HAP-1 (cell line): ENCODE data around the gene EWSR1.
"Not testable (repeated sequence)": the region's sequence is repeated elsewhere in the genome, so short reads cannot be mapped to it uniquely, and the experiment has no call there.

Experiments used
- DNase-seq, 2 experiments: peaks; one replicate each; pipeline ENCODE4 v3.0.0-alpha.2; 2016 to 2020; ENCODE audit warnings: low spot score in 2 of 2
- H3K27me3 ChIP-seq: fragments of 250-450 bp; sonication (Bioruptor Pico); 2 replicates; pipeline ENCODE4 v1.5.1; 2020; ENCODE audit warnings: low read depth, mild to moderate bottlenecking, moderate library complexity
- H3K36me3 ChIP-seq: fragments of 250-450 bp; sonication (Bioruptor Pico); replicated peaks from 2 replicates; pipeline ENCODE4 v1.5.1; 2020; ENCODE audit warnings: mild to moderate bottlenecking
- H3K4me1 ChIP-seq: fragments of 250-450 bp; sonication (Bioruptor Pico); 2 replicates; pipeline ENCODE4 v1.5.1; 2020; ENCODE audit warnings: mild to moderate bottlenecking
- H3K4me3 ChIP-seq: fragments of 250-450 bp; sonication (Bioruptor Pico); 2 replicates; pipeline ENCODE4 v1.5.1; 2020; ENCODE audit warnings: mild to moderate bottlenecking, moderate library complexity
- H3K9me3 ChIP-seq: fragments of 250-450 bp; sonication (Bioruptor Pico); 2 replicates; pipeline ENCODE4 v1.5.1; 2020; ENCODE audit warnings: mild to moderate bottlenecking, moderate library complexity
- in situ Hi-C: fragments of 300-500 bp; cut with MboI; formaldehyde crosslinking; loops from 3 replicates; pipeline ENCODE4 v1.14.3; 2020; ENCODE audit warnings: low sequenced_read_pairs, inconsistent platforms, mixed read lengths

Gene EWSR1

DNA sequence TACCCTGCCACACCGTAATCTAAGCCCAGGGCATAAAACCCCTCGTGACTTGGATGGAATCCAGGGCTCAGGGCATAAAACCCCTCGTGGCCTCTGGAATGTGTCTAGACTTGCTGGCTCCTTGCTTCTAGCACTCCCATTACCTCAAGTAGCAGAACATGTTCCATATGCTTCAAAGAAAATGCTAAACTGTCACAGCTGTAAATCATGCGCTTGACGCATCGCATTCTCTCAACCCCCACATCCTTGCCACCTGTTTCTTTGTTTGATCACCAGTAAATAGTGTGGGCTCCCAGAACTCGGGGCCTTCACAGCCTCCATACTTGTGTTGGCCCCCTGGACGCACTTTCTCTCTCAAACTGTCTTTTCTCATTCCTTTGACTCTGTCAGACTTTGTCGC, 27.6 kb upstream of the EWSR1 start:
- in situ Hi-C loops, result not testable (repeated sequence)

DNA sequence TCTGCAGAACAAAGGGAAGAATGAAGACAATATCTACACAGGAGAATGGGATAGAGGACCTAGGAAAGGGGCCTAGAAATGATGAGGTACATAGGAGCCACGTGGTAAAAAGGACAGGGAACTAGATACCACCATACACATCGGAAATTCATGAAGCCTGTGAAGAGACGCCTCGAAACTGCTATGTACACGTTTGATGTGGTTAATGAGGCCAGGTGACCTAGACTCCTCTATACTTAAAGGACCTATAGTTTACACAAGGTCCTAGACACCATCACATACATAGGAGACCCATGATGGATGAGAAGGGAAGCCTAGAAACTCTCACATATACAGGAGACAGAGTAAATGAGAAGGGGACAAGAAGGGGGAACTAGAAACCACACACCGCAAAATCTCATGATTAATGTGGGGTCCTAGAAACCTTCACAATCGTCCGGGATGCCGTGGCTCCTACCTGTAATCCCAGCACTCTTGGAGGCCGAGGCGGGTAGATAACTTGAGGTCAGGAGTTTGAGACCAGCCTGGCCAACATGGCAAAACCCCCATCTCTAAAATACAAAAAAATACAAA, 24.1 kb upstream of the EWSR1 start:
- no peak overlapping the region for H3K4me3 ChIP-seq
- in situ Hi-C loops, result no loop called here
- DNase-seq, result no peak
- peaks cover 2% of the 10 kb centered on the region; the same call in 1 of the 2 replicates for H3K9me3 ChIP-seq
- H3K4me1 ChIP-seq, result no peaks in the 10 kb centered on the region
- H3K27me3 ChIP-seq, result no peaks in the 10 kb centered on the region
- no peaks in the 10 kb centered on the region for H3K36me3 ChIP-seq

More for the DNA sequence above, 27.6 kb upstream of the EWSR1 start:
- not testable (repeated sequence) for H3K4me3 ChIP-seq, H3K27me3 ChIP-seq, H3K4me1 ChIP-seq, DNase-seq, H3K9me3 ChIP-seq, H3K36me3 ChIP-seq

DNA sequence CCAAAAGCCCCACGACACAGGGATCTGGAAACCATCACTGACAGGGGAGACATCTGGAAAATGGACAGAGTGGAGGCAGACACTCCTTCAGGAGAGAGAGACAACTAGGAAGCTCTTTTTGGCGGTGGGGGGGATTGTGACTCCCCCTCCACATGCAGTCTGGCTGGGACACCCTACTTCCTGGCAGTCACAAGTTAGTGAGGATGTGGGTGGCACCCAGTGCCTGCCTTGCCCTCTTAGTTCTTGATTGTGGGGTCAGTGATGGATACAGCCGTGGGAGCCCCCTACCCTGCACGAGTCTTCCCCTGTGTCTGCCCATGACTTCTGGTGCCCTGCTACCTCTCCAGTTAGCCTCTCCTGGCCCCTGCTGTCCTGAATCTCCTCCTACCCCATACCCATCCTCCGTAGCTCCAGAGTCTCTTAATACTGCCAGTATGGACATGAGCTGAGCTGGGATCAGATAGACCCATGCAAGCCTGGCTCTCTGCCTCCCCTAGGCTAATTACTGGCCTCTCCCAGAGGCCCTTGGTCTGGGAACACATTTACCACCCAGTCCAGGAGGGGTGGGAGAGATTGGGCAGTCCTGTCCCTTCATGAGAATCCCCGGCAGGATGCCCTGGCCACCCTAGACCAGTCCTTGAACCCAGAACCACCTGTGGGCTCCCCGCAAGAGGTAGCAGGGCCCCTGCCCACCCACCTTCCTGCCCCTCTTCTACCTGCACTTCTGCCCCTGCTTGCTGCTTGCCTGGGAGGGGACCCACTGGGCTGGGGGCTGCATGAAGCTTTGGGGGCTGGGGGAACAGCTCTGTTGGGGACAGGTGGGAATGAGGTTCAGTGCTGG, 23.1 kb upstream of the EWSR1 start:
- Histone ChIP-seq H3K4me3 (no peak overlapping the region), H3K27me3 (no peaks in the 10 kb centered on the region), H3K9me3 (no peaks in the 10 kb centered on the region; the same call in 1 of the 2 replicates), H3K4me1 (no peaks in the 10 kb centered on the region), H3K36me3 (no peaks in the 10 kb centered on the region)
- in situ Hi-C loops, result loop anchor here (5.0 kb wide), 1 partner anchor 393 kb away; no protein-coding TSS in a partner anchor
- DNase-seq, result no peak

DNA sequence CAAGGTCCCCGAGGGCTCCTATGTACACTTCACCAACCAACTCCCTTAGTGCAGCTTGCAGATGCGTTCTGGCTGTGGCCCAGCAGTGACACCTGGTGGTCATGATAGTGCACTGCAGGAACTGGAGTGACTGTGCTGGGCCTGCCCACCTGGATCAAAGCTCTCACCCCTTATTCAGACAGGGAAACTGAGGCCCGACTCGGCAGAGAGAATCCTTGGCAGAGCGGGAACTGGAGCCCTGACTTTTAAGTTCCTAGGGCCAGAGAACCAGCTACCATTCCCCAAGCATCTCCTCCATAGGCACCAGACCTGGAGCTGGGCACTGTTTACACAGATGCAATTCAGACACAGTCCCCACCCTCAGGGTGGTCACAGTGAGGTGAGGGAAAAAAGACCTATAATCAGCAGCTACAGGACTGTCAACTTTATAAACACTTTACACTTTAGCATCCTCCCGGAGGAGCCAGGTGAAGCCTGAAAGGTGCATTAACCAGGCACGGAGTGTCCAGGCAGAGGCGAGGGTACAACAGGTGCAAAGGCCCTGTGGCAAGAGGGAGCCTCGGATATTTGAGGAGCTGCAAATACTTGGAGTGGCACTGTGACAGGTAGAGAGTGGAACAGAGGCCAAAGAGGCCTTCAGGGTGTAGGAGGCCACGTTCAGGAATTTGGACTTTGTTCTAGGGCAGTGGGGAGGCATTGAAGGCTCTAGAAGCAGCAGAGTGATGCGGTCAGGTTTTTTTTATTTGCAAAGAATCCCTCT, 22.3 kb upstream of the EWSR1 start:
- no peak overlapping the region for H3K4me3 ChIP-seq
- H3K4me1 ChIP-seq, result no peaks in the 10 kb centered on the region
- no peaks in the 10 kb centered on the region for H3K36me3 ChIP-seq
- no peaks in the 10 kb centered on the region for H3K9me3 ChIP-seq
- DNase-seq, result peak; percentile 59 to 77
- in situ Hi-C loops, result loop anchor here (5.0 kb wide), 1 partner anchor 394 kb away; no protein-coding TSS in a partner anchor
- no peaks in the 10 kb centered on the region for H3K27me3 ChIP-seq

DNA sequence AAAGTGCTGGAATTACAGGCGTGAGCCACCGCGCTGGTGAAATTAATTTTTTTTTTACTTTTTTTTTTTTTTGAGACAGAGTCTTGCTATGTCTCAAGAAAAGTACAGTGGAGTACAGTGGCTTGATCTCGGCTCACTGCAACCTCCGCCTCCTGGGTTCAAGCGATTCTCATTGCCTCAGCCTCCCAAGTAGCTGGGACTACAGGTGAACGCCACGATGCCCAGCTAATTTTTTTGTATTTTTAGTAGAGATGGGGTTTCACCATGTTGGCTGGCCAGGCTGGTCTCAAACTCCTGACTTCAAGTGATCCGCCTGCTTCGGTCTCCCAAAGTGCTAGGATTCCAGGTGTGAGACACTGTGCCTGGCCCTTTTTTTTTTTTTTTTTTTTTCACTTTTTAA, 20.2 kb upstream of the EWSR1 start:
- H3K36me3 ChIP-seq, H3K4me1 ChIP-seq, H3K9me3 ChIP-seq, H3K27me3 ChIP-seq, DNase-seq, H3K4me3 ChIP-seq: not testable (repeated sequence)
- in situ Hi-C loops, result loop anchor here (5.0 kb wide), 1 partner anchor 396 kb away; no protein-coding TSS in a partner anchor

DNA sequence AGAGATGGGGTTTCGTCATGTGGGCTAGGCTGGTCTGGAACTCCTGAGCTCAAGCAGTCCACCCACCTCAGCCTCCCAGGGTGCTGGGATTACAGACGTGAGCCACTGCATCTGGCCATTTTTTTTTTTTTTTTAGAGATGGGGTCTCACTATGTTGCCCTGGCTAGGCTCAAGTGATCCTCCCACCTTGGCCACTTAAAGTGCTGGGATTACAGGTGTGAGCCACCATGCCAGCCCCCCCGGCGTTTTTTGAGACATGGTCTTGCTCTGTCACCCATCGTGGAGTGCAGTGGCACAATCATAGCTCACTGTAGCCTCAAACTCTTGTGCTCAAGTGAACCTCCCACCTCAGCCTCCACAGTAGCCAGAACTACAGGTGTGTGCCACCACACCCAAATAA, 16.8 kb upstream of the EWSR1 start:
- in situ Hi-C loops, result no loop called here
- no peaks in the 10 kb centered on the region for H3K27me3 ChIP-seq
- no peaks in the 10 kb centered on the region for H3K4me1 ChIP-seq
- H3K4me3 ChIP-seq, result no peak overlapping the region
- DNase-seq, result no peak
- H3K36me3 ChIP-seq, result no peaks in the 10 kb centered on the region
- H3K9me3 ChIP-seq, result no peaks in the 10 kb centered on the region

DNA sequence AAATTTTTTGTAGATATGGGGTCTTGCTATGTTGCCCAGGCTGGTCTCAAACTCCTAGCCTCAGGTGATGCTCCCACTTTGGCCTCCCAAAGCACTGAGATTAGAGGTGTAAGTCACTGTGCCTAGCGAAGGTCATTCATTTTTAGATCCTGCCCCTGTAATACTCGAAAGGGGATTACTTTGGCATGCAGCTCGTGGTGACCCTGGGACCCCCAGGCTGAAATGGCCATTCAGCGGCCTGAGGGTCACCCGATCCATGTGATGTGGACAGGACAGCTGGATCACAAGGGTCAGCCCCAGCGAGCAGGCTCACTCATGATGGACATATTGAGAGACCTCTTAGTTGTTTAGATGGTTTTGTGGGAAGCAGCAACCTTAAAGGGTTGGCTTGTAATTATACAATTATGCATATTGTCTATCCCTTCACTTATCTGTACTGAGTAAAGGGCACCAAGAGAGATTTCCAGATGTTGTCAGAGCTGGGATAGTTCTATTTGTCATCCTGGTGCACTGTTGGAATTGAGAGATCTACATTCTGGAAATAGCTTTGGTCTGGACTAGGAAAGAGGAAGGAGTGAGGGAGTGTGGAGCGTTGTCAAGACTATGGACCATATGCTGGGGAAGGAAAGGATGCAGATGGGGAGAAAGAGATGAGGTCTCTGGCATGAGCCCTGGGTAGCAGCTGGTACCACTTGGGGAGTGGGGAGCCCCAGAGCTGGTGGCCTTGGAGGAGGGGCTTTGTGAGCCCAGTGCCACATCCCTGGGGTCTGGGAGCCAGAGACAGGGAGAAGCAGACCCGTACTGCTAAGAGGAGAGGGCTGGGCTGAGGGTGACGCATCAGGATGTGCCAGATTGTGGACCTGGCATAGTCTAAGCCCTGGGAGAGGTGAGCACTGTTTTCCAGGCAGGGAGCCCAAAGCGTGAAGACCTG, 15.8 kb upstream of the EWSR1 start:
- H3K36me3 ChIP-seq, result no peaks in the 10 kb centered on the region
- in situ Hi-C loops, result no loop called here
- DNase-seq, result no peak

DNA sequence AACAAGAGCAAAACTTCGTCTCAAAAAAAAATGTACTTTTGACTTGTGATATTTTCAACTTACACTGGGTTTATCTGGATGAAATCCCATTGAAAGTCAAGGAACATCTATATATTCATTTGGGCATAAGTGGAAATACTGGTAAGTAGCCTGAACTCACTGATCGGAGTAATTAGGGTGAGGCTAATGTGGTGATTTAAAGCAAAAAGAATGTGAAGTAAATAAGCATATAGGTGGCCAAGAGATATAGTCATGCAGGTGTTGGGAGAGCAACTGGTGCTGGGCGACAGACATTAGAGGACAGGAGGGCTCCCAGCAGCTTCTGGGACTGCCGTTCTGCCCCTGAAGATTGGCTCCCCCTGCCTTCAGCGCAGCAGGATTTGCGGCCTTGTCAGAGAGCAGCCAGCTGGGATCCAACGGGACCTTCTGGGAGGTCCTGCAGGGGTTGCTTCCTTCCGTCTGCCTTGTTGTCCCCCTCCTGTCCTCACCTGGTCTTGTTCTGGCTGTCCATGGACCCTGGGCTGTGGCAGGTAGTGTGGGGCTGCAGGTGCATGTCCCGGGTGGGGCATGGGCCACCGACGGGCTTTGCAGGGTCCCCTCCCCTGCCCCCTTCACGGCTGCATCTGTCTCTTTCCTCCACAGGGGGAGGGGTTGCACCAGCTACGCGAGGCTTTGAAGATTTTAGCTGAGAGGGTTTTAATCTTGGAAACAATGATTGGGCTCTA, 14.3 kb upstream of the EWSR1 start:
- Histone ChIP-seq H3K4me3 (no peak overlapping the region), H3K4me1 (no peaks in the 10 kb centered on the region), H3K36me3 (no peaks in the 10 kb centered on the region), H3K27me3 (no peaks in the 10 kb centered on the region), H3K9me3 (no peaks in the 10 kb centered on the region)
- no peak for DNase-seq
- in situ Hi-C loops, result no loop called here

More for the DNA sequence above, 15.8 kb upstream of the EWSR1 start:
- no peaks in the 10 kb centered on the region for H3K4me1 ChIP-seq
- H3K27me3 ChIP-seq, result no peaks in the 10 kb centered on the region
- H3K4me3 ChIP-seq, result no peak overlapping the region
- no peaks in the 10 kb centered on the region for H3K9me3 ChIP-seq

DNA sequence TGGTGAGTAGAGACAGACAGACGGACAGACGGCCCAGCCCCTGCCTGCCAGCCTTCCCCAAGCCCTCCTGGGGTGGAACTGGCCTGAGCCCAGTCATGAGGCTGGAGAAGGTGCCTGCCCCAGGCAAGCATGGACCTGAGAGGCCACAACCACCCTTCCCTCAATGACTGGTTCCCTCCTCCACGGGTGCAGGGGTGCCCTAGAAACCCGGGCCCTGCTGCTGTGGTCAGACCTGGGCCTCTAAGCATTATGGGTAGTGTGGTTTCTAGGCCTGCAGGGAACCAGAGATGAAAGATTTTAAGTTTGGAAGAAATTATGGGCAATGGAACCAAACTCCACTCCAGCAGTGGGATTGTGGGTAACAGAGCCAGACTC, 13.8 kb upstream of the EWSR1 start:
- H3K4me1 ChIP-seq, result no peaks in the 10 kb centered on the region
- H3K4me3 ChIP-seq, result no peak overlapping the region
- 0 out of 2 replicates have a peak, but pooled peaks cover under 1% of the 10 kb centered on the region for H3K36me3 ChIP-seq
- in situ Hi-C loops, result no loop called here
- H3K9me3 ChIP-seq, result no peaks in the 10 kb centered on the region
- H3K27me3 ChIP-seq, result no peaks in the 10 kb centered on the region
- DNase-seq, result no peak

DNA sequence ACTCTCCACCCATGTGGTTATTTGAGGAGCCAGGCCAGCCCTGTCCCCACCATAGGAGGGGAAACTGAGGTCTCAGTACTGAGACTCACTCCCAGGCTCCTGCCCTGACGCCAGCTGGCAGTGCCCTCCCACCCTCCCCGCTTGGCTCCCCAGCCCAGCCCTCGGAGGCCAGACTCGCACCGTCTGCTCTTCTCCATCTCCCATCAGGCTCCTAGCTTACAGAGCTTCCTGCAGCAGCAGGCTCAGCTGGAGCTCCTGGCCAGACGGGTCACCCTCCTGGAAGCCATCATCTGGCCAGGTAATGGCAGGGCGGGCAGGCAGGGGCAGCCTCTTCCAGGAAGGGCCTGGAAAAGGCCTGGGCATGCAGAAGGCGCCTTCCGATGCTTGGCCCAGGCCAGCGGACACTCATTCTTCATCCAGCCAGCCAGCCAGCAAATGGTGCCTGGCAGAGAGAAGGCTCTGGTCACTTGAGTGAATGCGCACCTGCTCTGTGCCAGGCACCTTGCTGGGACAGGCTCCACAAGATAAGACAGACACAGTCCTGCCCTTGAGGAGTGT, 12.9 kb upstream of the EWSR1 start:
- no peaks in the 10 kb centered on the region for H3K27me3 ChIP-seq
- no peak for DNase-seq
- H3K9me3 ChIP-seq, result no peaks in the 10 kb centered on the region
- peaks cover 4% of the 10 kb centered on the region; the same call in 1 of the 2 replicates for H3K36me3 ChIP-seq
- H3K4me1 ChIP-seq, result no peaks in the 10 kb centered on the region
- no peak overlapping the region for H3K4me3 ChIP-seq
- in situ Hi-C loops, result no loop called here

DNA sequence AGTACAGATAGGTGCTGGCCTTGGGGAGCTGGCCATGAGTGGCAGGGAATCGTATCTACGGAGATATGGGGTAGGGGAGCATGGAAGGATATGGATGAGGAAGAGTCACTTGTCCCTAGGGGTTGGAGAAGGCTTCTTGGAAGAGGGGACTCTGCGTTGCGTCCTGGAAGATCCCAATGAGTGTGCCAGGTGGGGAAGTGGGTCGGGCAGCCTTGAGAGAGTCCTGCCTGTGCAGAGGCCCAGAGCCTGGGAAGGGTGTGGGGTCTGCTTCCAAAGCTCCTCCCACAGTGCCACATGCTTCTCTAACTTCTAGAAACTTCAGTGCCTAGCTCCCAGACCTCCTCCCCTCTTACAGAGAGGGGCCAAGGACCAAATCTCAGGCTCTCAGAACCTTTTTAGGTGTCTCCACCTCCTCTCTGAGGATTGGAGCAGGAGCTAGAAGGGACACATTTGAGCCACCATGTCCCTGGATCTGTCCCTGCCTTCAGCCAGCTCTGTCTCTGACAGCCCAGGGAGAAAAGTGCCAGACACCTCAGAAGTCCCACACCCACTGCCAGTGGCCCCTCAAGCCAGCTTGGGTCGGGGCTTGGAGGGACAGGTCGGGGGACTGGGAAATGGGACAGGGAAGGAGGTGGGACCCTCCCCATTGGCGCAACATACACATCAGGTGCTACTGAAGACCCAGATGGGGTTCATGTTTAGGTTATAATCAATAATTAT, 11.3 kb upstream of the EWSR1 start:
- H3K27me3 ChIP-seq, result no peaks in the 10 kb centered on the region
- no peaks in the 10 kb centered on the region for H3K4me1 ChIP-seq
- no peak overlapping the region for H3K4me3 ChIP-seq
- peaks cover 13% of the 10 kb centered on the region for H3K36me3 ChIP-seq
- in situ Hi-C loops, result no loop called here
- no peaks in the 10 kb centered on the region for H3K9me3 ChIP-seq
- no peak for DNase-seq

DNA sequence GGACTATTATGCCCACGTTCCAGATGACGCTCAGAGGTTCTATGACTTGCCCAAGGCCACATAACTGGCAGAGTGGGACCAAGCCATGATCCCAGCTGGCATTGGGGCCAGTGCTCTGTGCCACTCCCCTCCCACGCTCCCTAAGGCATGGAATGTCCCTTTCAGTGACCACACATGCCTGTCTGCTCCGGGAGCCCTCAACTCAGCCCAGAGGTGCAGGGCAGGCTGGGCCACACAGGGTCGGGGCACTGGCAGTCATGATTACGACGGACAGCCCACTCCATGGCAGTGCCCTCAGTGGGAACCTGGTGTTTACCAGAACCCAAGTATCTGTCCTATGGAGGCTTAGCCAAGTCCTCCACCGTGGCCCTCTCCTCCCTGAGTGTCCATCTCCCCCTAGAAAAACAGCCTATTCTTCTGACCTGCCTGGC, 10.3 kb upstream of the EWSR1 start:
- in situ Hi-C loops, result no loop called here
- H3K27me3 ChIP-seq, result no peaks in the 10 kb centered on the region
- H3K9me3 ChIP-seq, result no peaks in the 10 kb centered on the region
- peaks cover 13% of the 10 kb centered on the region for H3K36me3 ChIP-seq
- no peak for DNase-seq
- no peaks in the 10 kb centered on the region for H3K4me1 ChIP-seq
- H3K4me3 ChIP-seq, result no peak overlapping the region
